HG02973 (cell line): ENCODE data around the gene PDLIM4.

Source experiments
- ATAC-seq: cut with Tn5 transposase; IDR thresholded peaks from one replicate; pipeline ENCODE4 v1.9.1; 2021; ENCODE audit warnings: moderate library complexity; ENCODE audit not compliant: unreplicated experiment

PDLIM4 gene

DNA sequence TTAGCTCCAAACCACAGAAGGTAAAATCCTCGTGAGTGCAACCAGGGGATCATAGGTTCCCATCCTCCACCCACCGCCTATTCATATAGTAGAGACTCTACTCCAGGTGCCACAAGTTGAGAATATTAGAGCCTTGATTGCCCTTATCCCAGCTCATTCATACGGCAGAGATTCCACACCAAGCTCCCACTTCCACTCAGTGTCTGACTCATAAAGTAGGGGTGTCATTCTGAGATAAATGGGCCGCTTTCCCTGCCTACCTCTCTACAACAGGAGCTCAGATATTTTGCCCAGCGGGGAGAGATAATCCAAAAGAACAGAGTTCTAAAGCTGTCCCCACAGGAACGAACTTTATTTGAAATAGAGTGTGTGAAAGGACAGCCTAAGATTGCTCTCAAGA is 46.1 kb downstream of the PDLIM4 start:
- no peak for ATAC-seq

DNA sequence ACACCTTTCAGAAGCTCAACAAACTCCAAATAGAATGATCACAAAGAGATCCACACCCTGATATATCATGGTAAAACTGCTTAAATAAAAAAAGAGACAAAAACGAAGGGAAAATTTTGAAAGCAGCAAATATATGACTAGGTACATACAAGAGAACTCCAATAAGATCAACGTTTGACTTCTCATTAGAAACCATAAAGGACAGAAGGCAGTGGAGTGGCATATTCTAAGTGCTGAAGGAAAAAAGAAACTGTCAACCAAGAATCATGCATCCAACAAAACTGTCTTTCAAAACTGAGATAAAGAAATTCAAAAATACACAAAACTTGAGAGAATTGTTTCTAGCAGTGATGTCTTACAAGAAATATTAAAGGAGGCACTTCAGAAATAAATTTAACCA is 47.9 kb downstream of the PDLIM4 start:
- ATAC-seq, result no peak

DNA sequence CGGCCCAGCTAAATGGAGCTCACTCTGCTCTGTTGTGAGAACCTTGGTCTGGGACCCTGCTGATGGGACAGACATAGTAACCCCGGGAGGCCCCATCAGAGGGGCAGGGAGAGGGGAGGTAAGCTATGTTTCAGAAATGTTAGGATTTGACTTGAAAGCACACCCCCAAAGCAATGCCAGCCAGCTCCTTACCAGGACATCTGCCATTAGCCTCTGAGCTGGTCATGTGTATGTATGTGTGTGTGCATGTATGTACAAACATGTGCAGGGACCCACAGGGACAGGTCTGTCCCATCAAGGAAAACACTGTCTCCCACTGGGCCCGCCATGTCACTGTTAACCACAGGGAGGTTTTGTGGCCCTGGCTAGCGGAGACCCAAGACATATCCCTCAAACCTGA is 51.2 kb downstream of the PDLIM4 start:
- no peak for ATAC-seq

DNA sequence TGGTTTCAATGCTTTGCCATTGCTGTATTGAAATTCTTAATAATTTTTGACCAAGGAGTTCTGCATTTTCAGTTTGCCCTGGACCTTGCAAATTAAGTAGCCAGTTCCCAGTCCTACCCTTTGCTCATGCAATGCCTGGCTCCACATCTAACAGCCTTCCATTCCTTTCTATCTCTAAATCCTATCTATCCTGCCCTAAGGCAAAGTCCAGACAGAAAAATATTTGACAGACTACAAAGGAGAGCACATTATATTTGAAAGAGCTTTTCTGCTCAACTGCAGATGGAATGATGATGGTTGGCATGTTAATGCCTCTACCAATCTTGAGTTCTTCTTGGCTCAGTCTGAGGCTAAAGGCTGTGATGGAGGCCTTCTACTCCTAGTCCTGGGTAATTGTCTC is 52.2 kb downstream of the PDLIM4 start:
- no peak for ATAC-seq

DNA sequence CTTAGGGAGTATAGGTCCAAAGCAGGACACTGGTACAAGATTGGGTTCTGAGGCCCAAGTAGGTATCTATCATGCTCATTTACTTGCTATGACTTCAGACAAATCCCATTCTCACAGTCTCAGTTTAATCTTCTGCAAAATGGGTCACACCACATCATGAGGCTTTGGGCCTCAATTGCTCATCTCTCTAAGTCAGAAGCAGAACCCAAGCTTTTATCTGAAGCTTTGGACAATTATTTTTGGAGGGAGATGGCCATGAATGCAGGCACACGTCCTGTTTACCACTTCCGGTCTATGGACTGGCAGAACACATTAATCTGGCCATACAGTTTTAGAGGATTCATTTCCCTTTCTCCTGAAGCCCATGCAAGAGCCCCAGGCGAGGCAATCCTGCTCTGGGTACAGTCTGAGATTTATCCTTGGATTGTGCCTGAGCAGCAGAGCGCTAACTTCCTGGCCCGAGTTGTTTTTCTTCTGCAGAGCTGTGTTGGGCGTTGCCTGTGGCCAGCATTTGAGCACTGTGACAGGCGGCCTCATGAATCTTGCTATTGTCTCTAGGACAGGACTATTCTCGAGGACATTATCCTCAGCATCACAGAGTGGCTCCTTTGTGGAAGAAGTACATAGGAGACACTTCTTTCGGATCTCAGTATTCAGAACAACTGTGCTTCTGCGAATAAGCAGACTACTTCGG is 52.8 kb downstream of the PDLIM4 start:
- ATAC-seq, result no peak

DNA sequence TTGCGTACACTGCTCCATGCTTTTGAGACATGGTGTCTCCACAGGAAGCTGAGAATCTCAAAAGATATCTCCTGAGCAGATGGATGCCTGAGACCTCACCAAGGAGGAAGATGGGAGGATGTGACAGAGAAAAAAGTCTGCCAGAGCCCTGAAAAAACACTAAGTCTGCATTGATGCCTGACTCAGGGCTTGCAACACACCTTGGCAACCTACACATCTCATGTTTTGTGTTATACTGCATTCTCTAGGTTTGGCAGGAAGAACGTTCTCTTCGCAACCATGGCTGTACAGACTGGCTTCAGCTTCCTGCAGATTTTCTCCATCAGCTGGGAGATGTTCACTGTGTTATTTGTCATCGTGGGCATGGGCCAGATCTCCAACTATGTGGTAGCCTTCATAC is 55.9 kb downstream of the PDLIM4 start:
- ATAC-seq, result no peak

DNA sequence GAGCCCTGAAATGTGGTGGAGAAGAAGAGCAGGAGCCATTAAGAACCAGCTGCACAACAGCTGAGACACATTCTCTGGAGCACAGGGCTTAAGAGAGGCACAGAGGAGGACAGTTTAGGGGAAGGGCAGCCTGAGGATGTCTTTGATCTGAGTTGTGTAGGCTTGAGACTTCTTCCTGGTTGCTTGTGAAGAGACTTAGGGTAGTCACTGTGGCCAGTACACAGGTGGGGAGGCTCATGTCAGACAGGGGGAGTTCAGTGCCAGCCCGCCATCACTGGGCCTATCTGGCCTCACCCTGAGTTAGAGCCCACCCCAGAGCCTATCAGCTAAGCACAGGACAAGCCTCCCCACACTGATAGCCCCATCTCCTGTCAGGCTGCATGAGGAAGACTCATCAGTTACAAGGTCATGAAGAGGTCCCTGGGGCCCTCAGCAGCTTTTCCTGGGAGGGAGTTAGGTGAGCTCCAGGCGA is 56.5 kb downstream of the PDLIM4 start:
- no peak for ATAC-seq

DNA sequence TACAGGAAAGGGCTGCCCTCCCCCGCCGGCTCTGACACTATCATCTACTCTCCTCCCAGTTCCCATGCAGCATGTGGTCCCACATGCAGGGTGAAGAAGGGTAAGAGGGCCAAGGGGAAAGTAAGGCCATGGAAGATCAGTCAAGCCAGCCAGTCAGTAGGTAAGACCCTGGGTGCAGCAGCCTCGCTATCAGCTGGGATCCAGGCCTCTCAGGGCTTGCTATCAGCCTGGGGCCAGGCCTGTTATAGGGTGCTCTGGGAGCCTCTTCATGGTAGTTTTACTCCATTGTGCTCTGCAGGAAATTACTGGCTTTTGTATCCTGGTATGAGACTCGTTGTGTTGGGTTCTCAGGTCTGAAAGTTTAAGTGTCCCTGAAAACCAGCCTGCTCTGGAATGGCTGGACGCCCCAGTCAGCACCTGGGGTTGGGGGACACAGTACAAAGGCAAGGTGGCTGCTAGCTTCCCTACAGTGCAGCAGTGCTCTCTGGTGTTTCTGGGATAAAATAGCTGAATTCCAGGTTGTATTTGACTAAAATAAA is 58.1 kb downstream of the PDLIM4 start:
- no peak for ATAC-seq

DNA sequence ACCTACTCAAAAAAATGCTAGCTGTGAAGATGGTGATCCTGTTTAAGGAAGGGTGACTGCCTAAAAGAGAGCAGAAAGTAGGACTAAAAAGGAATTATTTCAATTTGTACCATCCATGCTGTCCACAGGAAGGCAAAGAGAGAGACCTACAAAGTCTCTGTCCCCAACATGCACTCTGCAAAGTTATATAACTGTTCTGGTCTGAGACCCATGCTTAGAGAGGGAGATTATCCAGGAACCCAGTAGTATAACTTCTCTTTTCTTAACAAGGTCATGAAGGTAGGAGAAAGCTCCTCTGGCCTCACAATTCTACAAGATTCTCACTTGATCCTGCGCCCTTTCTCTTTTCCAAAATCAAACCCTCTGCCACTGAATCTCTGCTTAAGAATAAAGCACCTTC is 62.5 kb downstream of the PDLIM4 start:
- no peak for ATAC-seq

DNA sequence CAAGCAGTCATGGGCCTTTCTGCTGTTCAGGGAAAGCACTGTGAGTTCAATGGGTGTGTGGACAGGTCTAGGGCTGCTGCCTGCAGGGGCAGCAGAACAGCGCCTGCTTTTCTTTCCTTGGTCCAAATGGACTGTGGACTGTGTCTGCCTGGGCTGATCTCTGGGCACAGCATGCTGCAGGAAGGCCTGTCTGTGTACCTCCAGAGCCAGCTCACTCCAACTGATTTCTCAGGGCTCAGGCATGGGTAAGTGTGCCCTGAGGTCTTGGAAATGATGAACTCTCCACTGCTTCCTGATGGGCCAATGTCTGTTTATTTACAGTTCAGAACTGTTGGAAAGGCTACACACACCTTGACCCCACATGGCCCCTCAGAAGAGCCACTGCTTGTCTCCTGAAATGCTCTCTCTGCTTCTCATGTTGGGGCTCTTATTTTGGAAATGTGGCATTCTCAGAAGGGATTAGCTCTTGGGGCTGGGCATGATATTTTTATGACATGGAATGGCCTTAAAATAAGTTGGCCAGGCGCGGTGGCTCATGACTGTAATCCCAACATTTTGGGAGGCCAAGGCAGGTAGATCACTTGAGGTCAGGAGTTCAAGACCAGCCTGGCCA is 63.7 kb downstream of the PDLIM4 start:
- no peak for ATAC-seq

DNA sequence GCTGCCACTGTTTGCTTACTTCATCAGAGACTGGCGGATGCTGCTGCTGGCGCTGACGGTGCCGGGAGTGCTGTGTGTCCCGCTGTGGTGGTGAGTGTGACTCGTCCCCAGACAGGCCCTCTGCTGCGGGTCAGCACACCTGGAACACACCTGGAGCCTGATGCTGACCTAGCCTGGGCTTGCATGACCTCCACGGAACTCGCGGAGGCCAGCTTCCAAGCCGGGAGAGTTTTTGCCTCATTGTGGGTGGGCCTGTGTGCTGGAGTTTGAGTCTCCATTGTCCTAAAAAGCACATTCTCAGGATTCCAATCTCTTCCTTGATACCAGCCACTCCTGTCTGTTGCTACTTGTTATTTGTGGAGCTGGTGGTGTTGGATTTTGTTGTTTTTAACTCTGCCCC is 64.8 kb downstream of the PDLIM4 start:
- no peak for ATAC-seq
